Activated CD4-positive, alpha-beta T cell treated with anti-CD3 and anti-CD28 coated beads, Interleukin-2, Interleukin-6, amounts not matched to agents 100 ng/mL and 50 ng/mL, durations not matched to agents 16 hours and 8 hours (primary cell): ENCODE measurements around the gene RNF227.
"Not testable (repeated sequence)": the region's sequence is repeated elsewhere in the genome, so short reads cannot be mapped to it uniquely, and the experiment has no call there.

Experiments
- DNase-seq: peaks from one replicate; pipeline ENCODE4 v3.0.0-alpha.2; 2020

RNF227 gene

GRCh38 chr17:7887482-7888183, 28.5 kb downstream of the RNF227 start:
- DNase-seq, result peak; percentile 92

- DNase-seq, result no peak
These were observed 29.0 kb downstream of the RNF227 start for GRCh38 chr17:7887038-7887481.

GRCh38 chr17:7886227-7887037, 29.7 kb downstream of the RNF227 start:
- peak; percentile 49 for DNase-seq

- peak; percentile 61 for DNase-seq
These were observed 30.5 kb downstream of the RNF227 start for GRCh38 chr17:7885367-7886226.

GRCh38 chr17:7884581-7885366, 31.3 kb downstream of the RNF227 start:
- DNase-seq, result peak; percentile 34

GRCh38 chr17:7883781-7884386, 32.2 kb downstream of the RNF227 start:
- peak; percentile 30 for DNase-seq

- no peak for DNase-seq
These were observed 33.5 kb downstream of the RNF227 start for GRCh38 chr17:7882629-7883028.

GRCh38 chr17:7882068-7882467, 34.0 kb downstream of the RNF227 start:
- DNase-seq, result no peak

- no peak for DNase-seq
These were observed 34.6 kb downstream of the RNF227 start for GRCh38 chr17:7881276-7882054.

GRCh38 chr17:7880076-7880868, 35.8 kb downstream of the RNF227 start:
- DNase-seq, result no peak

GRCh38 chr17:7878234-7878633, 37.9 kb downstream of the RNF227 start:
- DNase-seq, result no peak

- DNase-seq, result no peak
These were observed 40.2 kb downstream of the RNF227 start for GRCh38 chr17:7875804-7876370.

- no peak for DNase-seq
These were observed 43.0 kb downstream of the RNF227 start for GRCh38 chr17:7873051-7873450.

- no peak for DNase-seq
These were observed 48.2 kb downstream of the RNF227 start for GRCh38 chr17:7867881-7868329.

- no peak for DNase-seq
These were observed 51.0 kb downstream of the RNF227 start for GRCh38 chr17:7864995-7865650.

GRCh38 chr17:7864384-7864783, 51.7 kb downstream of the RNF227 start:
- not testable (repeated sequence) for DNase-seq
